ENCODE measurements around the gene URAD.

URAD gene

DNA sequence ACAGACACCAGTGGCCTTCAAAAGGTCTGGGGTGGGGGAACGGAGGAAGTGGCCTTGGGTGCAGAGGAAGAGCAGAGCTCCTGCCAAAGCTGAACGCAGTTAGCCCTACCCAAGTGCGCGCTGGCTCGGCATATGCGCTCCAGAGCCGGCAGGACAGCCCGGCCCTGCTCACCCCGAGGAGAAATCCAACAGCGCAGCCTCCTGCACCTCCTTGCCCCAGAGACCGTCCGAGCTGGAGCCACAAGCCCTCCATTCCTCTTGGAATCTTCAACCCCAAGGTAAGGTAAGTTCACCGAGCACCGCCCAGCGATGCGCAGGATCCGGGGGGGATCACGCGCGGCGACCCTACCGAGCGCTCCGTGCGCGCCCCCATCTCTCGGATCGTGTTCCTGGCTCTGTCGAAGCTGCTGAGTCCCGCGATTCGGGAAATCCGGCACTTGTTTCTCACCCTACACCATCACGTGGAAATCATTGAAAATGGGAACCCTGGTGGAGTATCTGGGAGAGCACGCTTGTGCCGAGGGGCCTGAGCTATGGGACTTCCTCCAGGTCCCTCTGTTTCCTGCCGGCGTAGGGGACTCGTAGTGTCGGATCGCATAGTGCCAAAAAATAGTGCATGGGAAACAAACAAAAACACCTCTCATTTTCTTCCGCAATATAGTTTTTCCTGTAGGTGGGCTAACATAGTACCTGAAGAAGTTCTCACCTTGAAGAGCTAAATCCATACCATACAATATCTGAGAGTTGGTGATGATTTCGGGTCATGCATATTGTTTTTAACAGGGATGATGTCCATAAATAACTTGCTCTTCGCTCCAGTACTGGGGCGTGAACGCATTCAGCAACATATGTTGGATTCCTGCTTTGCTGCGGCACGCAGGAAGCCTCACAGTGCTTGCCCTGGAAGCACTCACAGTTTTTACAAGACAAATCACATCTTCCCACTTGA is 59.4 kb downstream of the URAD start:
- Histone ChIP-seq H3K9ac (ENCODE audit: low read depth, low read length) (no peak overlapping the region), H3K4me2 (ENCODE audit: insufficient read depth, low read length) (no peak overlapping the region), H3K4me1 (ENCODE audit: insufficient read depth, low read length) (no peaks in the 10 kb centered on the region), H2AFZ (ENCODE audit: low read depth, low read length) (no peak overlapping the region), H3K36me3 (ENCODE audit: insufficient read depth, low read length) (no peaks in the 10 kb centered on the region), H3K4me3 (ENCODE audit: low read depth in 1 of 2, low read length in 2 of 2) (no peak overlapping the region), H3K9me3 (ENCODE audit: insufficient read depth, low read length, severe bottlenecking) (no peaks in the 10 kb centered on the region), H3K79me2 (ENCODE audit: insufficient read depth, low read length) (no peaks in the 10 kb centered on the region), H4K20me1 (ENCODE audit: insufficient read depth, low read length) (no peaks in the 10 kb centered on the region), H3K27ac (ENCODE audit: low read length) (no peak overlapping the region), H3K27me3 (ENCODE audit: insufficient read depth, low read length, poor library complexity) (no peaks in the 10 kb centered on the region)
- DNase-seq (no peak), ATAC-seq (ENCODE audit: insufficient read depth, low read depth) (no peak)
- no peak for TF ChIP-seq EZH2 (IDR thresholded peaks at IDR 0.05; ENCODE audit: borderline replicate concordance, low read depth, low read length, severe bottlenecking)
- TF ChIP-seq, protein P1, sequence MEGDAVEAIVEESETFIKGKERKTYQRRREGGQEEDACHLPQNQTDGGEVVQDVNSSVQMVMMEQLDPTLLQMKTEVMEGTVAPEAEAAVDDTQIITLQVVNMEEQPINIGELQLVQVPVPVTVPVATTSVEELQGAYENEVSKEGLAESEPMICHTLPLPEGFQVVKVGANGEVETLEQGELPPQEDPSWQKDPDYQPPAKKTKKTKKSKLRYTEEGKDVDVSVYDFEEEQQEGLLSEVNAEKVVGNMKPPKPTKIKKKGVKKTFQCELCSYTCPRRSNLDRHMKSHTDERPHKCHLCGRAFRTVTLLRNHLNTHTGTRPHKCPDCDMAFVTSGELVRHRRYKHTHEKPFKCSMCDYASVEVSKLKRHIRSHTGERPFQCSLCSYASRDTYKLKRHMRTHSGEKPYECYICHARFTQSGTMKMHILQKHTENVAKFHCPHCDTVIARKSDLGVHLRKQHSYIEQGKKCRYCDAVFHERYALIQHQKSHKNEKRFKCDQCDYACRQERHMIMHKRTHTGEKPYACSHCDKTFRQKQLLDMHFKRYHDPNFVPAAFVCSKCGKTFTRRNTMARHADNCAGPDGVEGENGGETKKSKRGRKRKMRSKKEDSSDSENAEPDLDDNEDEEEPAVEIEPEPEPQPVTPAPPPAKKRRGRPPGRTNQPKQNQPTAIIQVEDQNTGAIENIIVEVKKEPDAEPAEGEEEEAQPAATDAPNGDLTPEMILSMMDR (IDR thresholded peaks at IDR 0.05; ENCODE audit: borderline replicate concordance, extremely low read depth, low read length, poor library complexity, severe bottlenecking) = no peak

DNA sequence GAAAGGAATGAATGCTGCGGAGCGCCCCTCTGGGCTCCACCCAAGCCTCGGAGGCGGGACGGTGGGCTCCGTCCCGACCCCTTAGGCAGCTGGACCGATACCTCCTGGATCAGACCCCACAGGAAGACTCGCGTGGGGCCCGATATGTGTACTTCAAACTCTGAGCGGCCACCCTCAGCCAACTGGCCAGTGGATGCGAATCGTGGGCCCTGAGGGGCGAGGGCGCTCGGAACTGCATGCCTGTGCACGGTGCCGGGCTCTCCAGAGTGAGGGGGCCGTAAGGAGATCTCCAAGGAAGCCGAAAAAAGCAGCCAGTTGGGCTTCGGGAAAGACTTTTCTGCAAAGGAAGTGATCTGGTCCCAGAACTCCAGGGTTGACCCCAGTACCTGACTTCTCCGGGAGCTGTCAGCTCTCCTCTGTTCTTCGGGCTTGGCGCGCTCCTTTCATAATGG is 60.1 kb downstream of the URAD start:
- no peak for DNase-seq
- Histone ChIP-seq H3K4me3 (ENCODE audit: low read depth in 1 of 2, low read length in 2 of 2) (no peak overlapping the region), H3K79me2 (ENCODE audit: insufficient read depth, low read length) (no peaks in the 10 kb centered on the region), H2AFZ (ENCODE audit: low read depth, low read length) (no peak overlapping the region), H3K27ac (ENCODE audit: low read length) (no peak overlapping the region), H3K9me3 (ENCODE audit: insufficient read depth, low read length, severe bottlenecking) (no peaks in the 10 kb centered on the region), H3K27me3 (ENCODE audit: insufficient read depth, low read length, poor library complexity) (no peaks in the 10 kb centered on the region), H3K36me3 (ENCODE audit: insufficient read depth, low read length) (no peaks in the 10 kb centered on the region), H4K20me1 (ENCODE audit: insufficient read depth, low read length) (no peaks in the 10 kb centered on the region), H3K4me2 (ENCODE audit: insufficient read depth, low read length) (no peak overlapping the region), H3K4me1 (ENCODE audit: insufficient read depth, low read length) (no peaks in the 10 kb centered on the region), H3K9ac (ENCODE audit: low read depth, low read length) (no peak overlapping the region)
- TF ChIP-seq, protein P1 (IDR thresholded peaks at IDR 0.05; ENCODE audit: borderline replicate concordance, extremely low read depth, low read length, poor library complexity, severe bottlenecking) = no peak
- TF ChIP-seq EZH2 (IDR thresholded peaks at IDR 0.05; ENCODE audit: borderline replicate concordance, low read depth, low read length, severe bottlenecking) = no peak
- no peak for ATAC-seq (ENCODE audit: insufficient read depth, low read depth)

Data from DND-41 (cell line).